BJ (cell line): ENCODE data around the gene PPARGC1A. TPM values are rescaled to one million over a fixed set of nuclear protein-coding genes. Genes with fewer than 3 reads are reported as not detected.

Source experiments
- CTCF ChIA-PET: fragments of 350-600 bp; formaldehyde crosslinking; extraction: SDS; loops from one replicate; lab custom pipeline; 2021; ENCODE audit warnings: antibody characterized with exemption, inconsistent platforms; lab: Yijun Ruan, JAX
- POLR2A ChIA-PET: fragments of 300-600 bp; sonication (Branson Sonifier 250); formaldehyde crosslinking; extraction: SDS; loops from one replicate; lab custom pipeline; 2021; ENCODE audit warnings: antibody characterized with exemption; lab: Charles Lee
- DNase-seq: peaks from one replicate; pipeline ENCODE4 v3.0.0-alpha.2; 2011; ENCODE audit warnings: low read depth
- H3K27me3 ChIP-seq: 2 replicates; pipeline ENCODE4 v1.6.0; 2011; ENCODE audit warnings: low read length; ENCODE audit not compliant: control insufficient read depth, insufficient read depth
- H3K36me3 ChIP-seq: 2 replicates; pipeline ENCODE4 v1.5.1; 2011; ENCODE audit warnings: low read length; ENCODE audit not compliant: control insufficient read depth, insufficient read depth
- H3K4me3 ChIP-seq: 2 replicates; pipeline ENCODE4 v1.5.1; 2011; ENCODE audit warnings: low read depth, mild to moderate bottlenecking, control low read depth, low read length
- CTCF ChIP-seq: IDR thresholded peaks from 2 replicates; pipeline ENCODE4 v1.5.1; 2011; ENCODE audit warnings: low read depth, mild to moderate bottlenecking, control low read depth, inconsistent platforms, low read length, moderate library complexity; ENCODE audit not compliant: insufficient read depth
- polyA plus RNA-seq: library from polyadenylated mRNA; depleted of rRNA; stranded (reverse); fragments of >200 nt; gene quantifications from 2 replicates; pipeline ENCODE4 v1.2.3, GENCODE V29; 2011

PPARGC1A gene
- polyA plus RNA-seq, 1 experiment = 0.11 TPM

- Histone ChIP-seq H3K36me3 (no peaks in the 10 kb centered on the region), H3K4me3 (no peak overlapping the region), H3K27me3 (no peaks in the 10 kb centered on the region)
- DNase-seq = no peak
- peak; percentile 22; the same call in 1 of the 2 replicates for TF ChIP-seq CTCF
- CTCF ChIA-PET = interaction anchor here (0.7 to 2.5 kb wide), 6 partner anchors 10 to 562 kb away, joined by 3 to 7 read pairs (median 4); no protein-coding TSS in a partner anchor
- POLR2A ChIA-PET = no interaction called here
These were observed 32.4 kb downstream of the PPARGC1A start for GRCh38 chr4:23857367-23857959.

- CTCF ChIA-PET = interaction anchor here (1.0 to 2.5 kb wide), 4 partner anchors 11 to 562 kb away, joined by 3 to 7 read pairs (median 4); no protein-coding TSS in a partner anchor
- no peak for TF ChIP-seq CTCF
These were observed 33.2 kb downstream of the PPARGC1A start for GRCh38 chr4:23856630-23857029.

GRCh38 chr4:23855912-23856605 lies 33.8 kb downstream of the PPARGC1A start:
- Histone ChIP-seq H3K36me3 (no peaks in the 10 kb centered on the region), H3K4me3 (no peak overlapping the region), H3K27me3 (no peaks in the 10 kb centered on the region)
- no peak for TF ChIP-seq CTCF
- POLR2A ChIA-PET = no interaction called here
- CTCF ChIA-PET = interaction anchor here (1.0 to 2.5 kb wide), 4 partner anchors 12 to 562 kb away, joined by 3 to 7 read pairs (median 4); no protein-coding TSS in a partner anchor
- DNase-seq = no peak

More at GRCh38 chr4:23856630-23857029, 33.2 kb downstream of the PPARGC1A start:
- no peak for DNase-seq
- Histone ChIP-seq H3K36me3 (no peaks in the 10 kb centered on the region), H3K4me3 (no peak overlapping the region), H3K27me3 (no peaks in the 10 kb centered on the region)
- POLR2A ChIA-PET = no interaction called here

GRCh38 chr4:23853986-23854660 lies 35.7 kb downstream of the PPARGC1A start:
- DNase-seq = no peak
- H3K27me3 ChIP-seq = no peaks in the 10 kb centered on the region
- H3K4me3 ChIP-seq = no peak overlapping the region
- ChIA-PET POLR2A (no interaction called here), CTCF (no interaction called here)
- H3K36me3 ChIP-seq = no peaks in the 10 kb centered on the region
- no peak for TF ChIP-seq CTCF

GRCh38 chr4:23851464-23851863 lies 38.4 kb downstream of the PPARGC1A start:
- no peak for DNase-seq
- ChIA-PET POLR2A (no interaction called here), CTCF (no interaction called here)
- no peak for TF ChIP-seq CTCF
- no peak overlapping the region for H3K4me3 ChIP-seq
- H3K36me3 ChIP-seq = no peaks in the 10 kb centered on the region
- H3K27me3 ChIP-seq = no peaks in the 10 kb centered on the region
